Pancreas (tissue), 10 donors: ENCODE results near the gene CTU2. TPM values are rescaled to one million over a fixed set of nuclear protein-coding genes. Genes with fewer than 3 reads are reported as not detected.

Experiments
- ATAC-seq, 4 donors: fragments of 200-7000 bp; cut with Tn5 transposase; one replicate each; pipeline versions ENCODE4 v1.8.0 to v1.9.1; 2020; ENCODE audit warnings: mild to moderate bottlenecking in 4 of 4, moderate library complexity in 4 of 4
- DNase-seq, 6 donors: peaks; one replicate each; pipeline ENCODE4 v3.0.0-alpha.2; 2020
- FAIRE-seq: peaks from 2 replicates; lab custom pipeline; 2012; peaks lifted over from hg19 to GRCh38; lab: Jason Lieb, UNC
- H3K27ac ChIP-seq, 4 donors: fragments of 200-600 bp; sonication (generic); 1 replicate in 3 of 4; 2 replicates in 1 of 4; pipeline versions ENCODE4 v1.5.0 to v1.8.0; 2020
- H3K27me3 ChIP-seq, 4 donors: fragments of 200-600 bp; one replicate each; pipeline ENCODE4 v1.8.0; 2021
- H3K36me3 ChIP-seq, 3 donors: fragments of 200-600 bp; sonication (generic) in 1 of 3; one replicate each; pipeline versions ENCODE4 v1.5.0 to v1.8.0; 2020 to 2021
- H3K4me1 ChIP-seq, 3 donors: fragments of 200-600 bp; one replicate each; pipeline ENCODE4 v1.8.0; 2021
- H3K4me3 ChIP-seq, 4 donors: fragments of 200-600 bp; sonication (generic) in 2 of 4; one replicate each; pipeline versions ENCODE4 v1.5.0 to v1.8.0; 2020 to 2021
- H3K9me3 ChIP-seq, 4 donors: fragments of 200-600 bp; one replicate each; pipeline ENCODE4 v1.8.0; 2021
- WGBS, 2 donors: extraction: QIAGEN DNeasy Blood & Tissue Kit; methylation state at CpG; one replicate each; pipeline ENCODE4 v1.1.7; 2013; 5-methylcytosine and 5-hydroxymethylcytosine counted together
- intact Hi-C, 3 donors: fragments of 100-400 bp; cut with DNase I; formaldehyde crosslinking; loops; one replicate each; pipeline versions ENCODE4 v1.11.1 to v1.14.2; 2022
- polyA plus RNA-seq, 2 donors: library from polyadenylated mRNA; stranded (reverse); fragments of 200-250 nt; gene quantifications; one replicate each; pipeline ENCODE4 v1.2.3, GENCODE V29; 2013
- total RNA-seq, 6 donors: library from RNA; stranded (reverse); fragmentation: NEBNext Ultra II Directional in 4 of 6; extraction: Animal tissue kit (Norgen Biotek cat#: 25700) in 4 of 6; gene quantifications; one replicate each; pipeline versions ENCODE4 v1.2.1 to v1.2.4, GENCODE V29; 2021 to 2023
- TF ChIP-seq, protein P1 (sequence below), 4 donors: fragments of 200-600 bp; sonication (generic) in 3 of 4; IDR thresholded peaks; one replicate each; pipeline versions ENCODE4 v1.5.0 to v1.8.0; 2021; ENCODE audit warnings: antibody characterized with exemption in 4 of 4
- donor health status: healthy with polysubstance abuse.
- donor health status: DM: no; HTN: no; CAD: no; lungs with moderate emphysema.
- donor health status: DM: no; HTN: no; CAD: no.
- donor health status: control.
- donor health status: control.
- donor health status: Bipolar disorder and iron deficiency.
- donor health status: DM: yes; HTN: yes; CAD: no.
- donor health status: DM: no; HTN: no; CAD: no.
- donor health status: DM: no; HTN: no; CAD: no.
- donor health status: DM: yes; HTN: yes; CAD: no.

The CTU2 gene
- total and polyA plus RNA-seq, 8 donors: 8.1 to 21.9 (median 10.6) TPM

GRCh38 chr16:88737298-88738150 is 31.2 kb downstream of the CTU2 start:
- H3K4me1 ChIP-seq: no peaks in the 10 kb centered on the region
- TF ChIP-seq, protein P1, sequence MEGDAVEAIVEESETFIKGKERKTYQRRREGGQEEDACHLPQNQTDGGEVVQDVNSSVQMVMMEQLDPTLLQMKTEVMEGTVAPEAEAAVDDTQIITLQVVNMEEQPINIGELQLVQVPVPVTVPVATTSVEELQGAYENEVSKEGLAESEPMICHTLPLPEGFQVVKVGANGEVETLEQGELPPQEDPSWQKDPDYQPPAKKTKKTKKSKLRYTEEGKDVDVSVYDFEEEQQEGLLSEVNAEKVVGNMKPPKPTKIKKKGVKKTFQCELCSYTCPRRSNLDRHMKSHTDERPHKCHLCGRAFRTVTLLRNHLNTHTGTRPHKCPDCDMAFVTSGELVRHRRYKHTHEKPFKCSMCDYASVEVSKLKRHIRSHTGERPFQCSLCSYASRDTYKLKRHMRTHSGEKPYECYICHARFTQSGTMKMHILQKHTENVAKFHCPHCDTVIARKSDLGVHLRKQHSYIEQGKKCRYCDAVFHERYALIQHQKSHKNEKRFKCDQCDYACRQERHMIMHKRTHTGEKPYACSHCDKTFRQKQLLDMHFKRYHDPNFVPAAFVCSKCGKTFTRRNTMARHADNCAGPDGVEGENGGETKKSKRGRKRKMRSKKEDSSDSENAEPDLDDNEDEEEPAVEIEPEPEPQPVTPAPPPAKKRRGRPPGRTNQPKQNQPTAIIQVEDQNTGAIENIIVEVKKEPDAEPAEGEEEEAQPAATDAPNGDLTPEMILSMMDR (IDR thresholded peaks at IDR 0.05): peak; percentile 98 to 99 (median 99)
- H3K36me3 ChIP-seq: peaks cover 0 to 8% (median 0%) of the 10 kb centered on the region in 3 donors
- H3K27ac ChIP-seq: no peak overlapping the region
- intact Hi-C loops: loop anchor here in 1 of 3 donors (10.0 kb wide), 1 partner anchor 427 kb away; no protein-coding TSS in a partner anchor
- ATAC-seq: peak; percentile 83 to 93 (median 90)
- 31 to 42% methylated on average over 42 to 54 of the region's 54 CpGs for WGBS, 2 donors
- peak; percentile 58 to 95 (median 80) for DNase-seq
- no peak overlapping the region for H3K4me3 ChIP-seq
- no peaks in the 10 kb centered on the region for H3K9me3 ChIP-seq
- FAIRE-seq: no peak
- no peaks in the 10 kb centered on the region for H3K27me3 ChIP-seq

- Histone ChIP-seq H3K27me3 (no peaks in the 10 kb centered on the region), H3K4me1 (no peaks in the 10 kb centered on the region), H3K36me3 (peaks cover 0 to 8% (median 0%) of the 10 kb centered on the region in 3 donors), H3K27ac (no peak overlapping the region), H3K4me3 (no peak overlapping the region), H3K9me3 (no peaks in the 10 kb centered on the region)
- no peak for FAIRE-seq
- 78 to 86% methylated on average over 41 of the region's 41 CpGs for WGBS, 2 donors
- TF ChIP-seq, protein P1 (IDR thresholded peaks at IDR 0.05): no peak
- no peak for DNase-seq
- ATAC-seq: no peak
- intact Hi-C loops: loop anchor here in 1 of 3 donors (10.0 kb wide), 1 partner anchor 426 kb away; no protein-coding TSS in a partner anchor
These were observed 32.1 kb downstream of the CTU2 start for GRCh38 chr16:88738151-88739084.

DNA sequence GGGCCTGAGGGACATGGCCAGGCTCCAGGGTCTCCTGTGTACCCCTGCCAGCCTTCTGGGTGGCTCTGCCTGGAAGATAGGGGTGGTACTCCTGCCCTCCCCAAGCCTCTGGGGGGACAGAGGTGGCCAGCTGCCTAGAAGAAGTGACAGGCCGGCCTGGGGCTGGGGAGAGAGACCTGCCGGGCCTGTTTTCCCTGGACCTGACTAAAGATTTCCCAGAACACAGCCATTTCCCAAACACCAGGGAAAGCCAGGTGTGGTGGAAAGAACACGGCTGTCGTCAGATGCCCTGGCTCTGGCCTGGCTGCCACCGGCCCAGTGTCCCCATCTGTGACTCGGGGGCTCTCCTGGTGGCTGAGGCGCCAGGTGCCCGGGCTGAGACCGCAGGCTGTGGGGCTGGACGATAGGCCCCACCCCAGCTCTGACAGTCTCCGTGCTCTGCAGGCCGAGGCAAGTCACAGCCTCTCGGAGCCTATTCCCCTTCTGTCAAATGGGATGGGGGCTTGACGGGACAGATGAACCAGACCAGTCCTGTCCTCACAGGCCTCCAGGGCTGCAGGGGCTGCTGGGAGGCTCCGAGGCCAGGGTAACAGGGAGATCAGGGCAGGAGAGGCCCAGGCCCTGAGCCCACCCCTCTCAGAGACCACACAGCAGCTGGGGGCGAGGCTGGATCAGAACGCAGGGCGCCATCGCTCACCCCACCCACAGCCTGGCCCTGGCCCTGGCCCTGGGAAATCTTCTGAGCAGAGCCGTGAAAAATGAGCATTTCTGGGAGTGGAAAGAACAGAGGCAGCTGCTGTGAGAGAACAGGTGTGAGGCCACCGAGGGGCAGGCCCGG is 33.1 kb downstream of the CTU2 start:
- FAIRE-seq: no peak
- intact Hi-C loops: loop anchor here in 1 of 3 donors (10.0 kb wide), 1 partner anchor 425 kb away; no protein-coding TSS in a partner anchor

More for the DNA sequence above, 33.1 kb downstream of the CTU2 start:
- DNase-seq (no peak), ATAC-seq (no peak)
- Histone ChIP-seq H3K4me1 (peaks cover 0 to 3% (median 0%) of the 10 kb centered on the region in 3 donors), H3K4me3 (no peak overlapping the region), H3K36me3 (peaks cover 0 to 6% (median 0%) of the 10 kb centered on the region in 3 donors), H3K27ac (no peak overlapping the region), H3K27me3 (no peaks in the 10 kb centered on the region), H3K9me3 (no peaks in the 10 kb centered on the region)
- 82 to 86% methylated on average over 22 of the region's 22 CpGs for whole genome bisulfite sequencing, 2 donors
- TF ChIP-seq, protein P1 (IDR thresholded peaks at IDR 0.05): no peak
